ENCODE measurements around the gene EXOC3L2. TPM values are rescaled to one million over a fixed set of nuclear protein-coding genes. Genes with fewer than 3 reads are reported as not detected.

EXOC3L2 gene
- total RNA-seq, 1 experiment from 2014 or later = not detected

Other genes with a start within 250 kb of the EXOC3L2 start
- gene RELB, start 243.9 kb downstream of the EXOC3L2 start, total RNA-seq (2014; rRNA removed; shearing (Covaris generic)) = 7.2 and 9.9 TPM in 2 replicates
- gene CLASRP, start 206.4 kb downstream of the EXOC3L2 start, total RNA-seq (2014; rRNA removed; shearing (Covaris generic)) = 11.5 and 12.1 TPM in 2 replicates
- 0.48 and 0.59 TPM in 2 replicates for gene ZNF296, start 168.9 kb downstream of the EXOC3L2 start, total RNA-seq (2014; rRNA removed; shearing (Covaris generic))
- gene GEMIN7, start 166.1 kb downstream of the EXOC3L2 start, total RNA-seq (2014; rRNA removed; shearing (Covaris generic)) = 55.1 and 62.7 TPM in 2 replicates
- gene PPP1R37, start 152.2 kb downstream of the EXOC3L2 start, total RNA-seq (2014; rRNA removed; shearing (Covaris generic)) = 17.2 and 30.5 TPM in 2 replicates
- 0.12 and 0.20 TPM in 2 replicates for gene NKPD1, start 84.4 kb downstream of the EXOC3L2 start, total RNA-seq (2014; rRNA removed; shearing (Covaris generic))
- gene TRAPPC6A, start 67.2 kb downstream of the EXOC3L2 start, total RNA-seq (2014; rRNA removed; shearing (Covaris generic)) = 6.5 and 8.4 TPM in 2 replicates
- gene BLOC1S3, start 66.6 kb downstream of the EXOC3L2 start, total RNA-seq (2014; rRNA removed; shearing (Covaris generic)) = 4.0 and 6.4 TPM in 2 replicates
- 6.6 and 7.3 TPM in 2 replicates for gene MARK4, start 5.9 kb upstream of the EXOC3L2 start, total RNA-seq (2014; rRNA removed; shearing (Covaris generic))
- gene CKM, start 77.5 kb upstream of the EXOC3L2 start, total RNA-seq (2014; rRNA removed; shearing (Covaris generic)) = 0.20 and 0.24 TPM in 2 replicates
- gene KLC3, start 95.3 kb upstream of the EXOC3L2 start, total RNA-seq (2014; rRNA removed; shearing (Covaris generic)) = 0.36 and 1.2 TPM in 2 replicates
- 15.7 and 17.4 TPM in 2 replicates for gene ERCC2, start 125.2 kb upstream of the EXOC3L2 start, total RNA-seq (2014; rRNA removed; shearing (Covaris generic))
- gene PPP1R13L, start 159.7 kb upstream of the EXOC3L2 start, total RNA-seq (2014; rRNA removed; shearing (Covaris generic)) = 4.5 and 5.3 TPM in 2 replicates
- 6.2 and 9.0 TPM in 2 replicates for gene POLR1G, start 161.2 kb upstream of the EXOC3L2 start, total RNA-seq (2014; rRNA removed; shearing (Covaris generic))
- 138 and 144 TPM in 2 replicates for gene ERCC1, start 178.5 kb upstream of the EXOC3L2 start, total RNA-seq (2014; rRNA removed; shearing (Covaris generic))
- 0.96 and 1.6 TPM in 2 replicates for gene FOSB, start 222.6 kb upstream of the EXOC3L2 start, total RNA-seq (2014; rRNA removed; shearing (Covaris generic))